NCI-H446 treated with DMSO at 0.1 percent for 48 hours (cell line): ENCODE data around the gene MTF2.
"Not testable (repeated sequence)": the region's sequence is repeated elsewhere in the genome, so short reads cannot be mapped to it uniquely, and the experiment has no call there.

ENCODE experiments used
- DNase-seq: peaks from one replicate; lab custom pipeline; 2025; lab: John Stamatoyannopoulos, UW

Gene MTF2

GRCh38 chr1:93078986-93079654 lies at the start of gene MTF2:
Gene MTF2, plus strand, starts transcription at chr1:93079283. Its CDS starts 244 bp downstream, at chr1:93079527.
- peak; percentile 97 for DNase-seq

- no peak for DNase-seq
Observed at GRCh38 chr1:93029317-93029716, 49.8 kb upstream of the MTF2 start.

GRCh38 chr1:93030191-93030590 lies 48.9 kb upstream of the MTF2 start:
- DNase-seq, result not testable (repeated sequence)

GRCh38 chr1:93031711-93032110 lies 47.4 kb upstream of the MTF2 start:
- DNase-seq, result no peak

- peak; percentile 73 for DNase-seq
Observed at GRCh38 chr1:93033029-93033428, 46.1 kb upstream of the MTF2 start.

- no peak for DNase-seq
Observed at GRCh38 chr1:93033785-93034184, 45.3 kb upstream of the MTF2 start.

GRCh38 chr1:93034397-93034796 lies 44.7 kb upstream of the MTF2 start:
- DNase-seq, result no peak

- DNase-seq, result no peak
Observed at GRCh38 chr1:93036672-93037071, 42.4 kb upstream of the MTF2 start.

- DNase-seq, result no peak
Observed at GRCh38 chr1:93042187-93043056, 36.7 kb upstream of the MTF2 start.

- no peak for DNase-seq
Observed at GRCh38 chr1:93043057-93043557, 36.0 kb upstream of the MTF2 start.

- no peak for DNase-seq
Observed at GRCh38 chr1:93047618-93048017, 31.5 kb upstream of the MTF2 start.

- peak; percentile 71 for DNase-seq
Observed at GRCh38 chr1:93051961-93052360, 27.1 kb upstream of the MTF2 start.

GRCh38 chr1:93056214-93056613 lies 22.9 kb upstream of the MTF2 start:
- DNase-seq, result no peak

- no peak for DNase-seq
Observed at GRCh38 chr1:93056649-93057048, 22.4 kb upstream of the MTF2 start.

GRCh38 chr1:93061895-93062792 lies 16.9 kb upstream of the MTF2 start:
- peak; percentile 52 for DNase-seq

GRCh38 chr1:93076268-93076667 lies 2.8 kb upstream of the MTF2 start:
- DNase-seq, result no peak

- no peak for DNase-seq
Observed at GRCh38 chr1:93078203-93078602, 880 bp upstream of the MTF2 start.

GRCh38 chr1:93078638-93078985 lies 471 bp upstream of the MTF2 start:
- DNase-seq, result peak; percentile 40

GRCh38 chr1:93079685-93080141 lies 630 bp downstream of the MTF2 start:
- DNase-seq, result no peak

- peak; percentile 76 for DNase-seq
Observed at GRCh38 chr1:93080179-93080823, 1.2 kb downstream of the MTF2 start.

- DNase-seq, result no peak
Observed at GRCh38 chr1:93081716-93082115, 2.6 kb downstream of the MTF2 start.

GRCh38 chr1:93082313-93082712 lies 3.2 kb downstream of the MTF2 start:
- no peak for DNase-seq
